HG02970 (cell line): Measurements from ENCODE around the gene PHF2.

Experiments used
- ATAC-seq: cut with Tn5 transposase; IDR thresholded peaks from one replicate; pipeline ENCODE4 v1.9.1; 2021; ENCODE audit warnings: mild to moderate bottlenecking, moderate library complexity, moderate number of reproducible peaks; ENCODE audit not compliant: unreplicated experiment, low FRiP score

The PHF2 gene

GRCh38 chr9:93622691-93623090 is 46.3 kb downstream of the PHF2 start:
- no peak for ATAC-seq

DNA sequence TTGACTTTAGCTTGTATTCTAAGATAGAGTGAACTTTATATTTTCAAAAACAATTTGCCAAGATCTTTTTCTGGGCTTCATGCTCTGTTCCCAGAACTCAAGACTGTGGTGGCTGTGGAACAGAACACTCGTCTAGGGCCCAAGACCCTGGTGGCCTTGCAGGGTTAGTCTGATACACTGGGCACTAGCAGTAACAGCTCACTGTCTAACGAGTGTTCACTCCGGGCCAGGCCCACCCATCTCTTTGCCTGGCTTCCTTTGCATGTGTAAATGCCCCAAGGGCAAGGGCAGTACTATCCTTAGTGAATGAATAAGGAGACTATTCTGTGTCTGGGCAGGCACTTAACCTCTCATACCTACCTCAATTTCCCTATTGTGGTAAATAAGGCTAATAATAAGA is 47.4 kb downstream of the PHF2 start:
- ATAC-seq: no peak

GRCh38 chr9:93624431-93624834 is 48.0 kb downstream of the PHF2 start:
- ATAC-seq: no peak

DNA sequence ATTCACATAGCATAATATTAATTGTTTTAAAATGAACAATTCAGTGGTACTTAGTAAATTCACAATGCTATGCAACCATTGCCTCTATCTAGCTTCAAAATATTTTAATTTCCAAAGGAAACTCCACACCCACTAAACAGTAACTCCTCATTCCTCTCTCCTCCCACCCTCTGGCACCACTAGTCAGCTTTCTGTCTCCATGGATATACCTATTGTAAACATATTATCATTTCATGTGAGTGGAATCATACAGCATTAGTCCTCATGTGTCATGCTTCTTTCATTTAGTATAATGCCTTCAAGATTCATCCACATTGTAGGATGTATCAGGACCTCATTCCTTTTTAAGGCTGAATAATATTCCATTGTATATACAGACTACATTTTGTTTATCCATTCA is 48.6 kb downstream of the PHF2 start:
- no peak for ATAC-seq

- no peak for ATAC-seq
Observed at GRCh38 chr9:93629920-93630319, 53.5 kb downstream of the PHF2 start.

DNA sequence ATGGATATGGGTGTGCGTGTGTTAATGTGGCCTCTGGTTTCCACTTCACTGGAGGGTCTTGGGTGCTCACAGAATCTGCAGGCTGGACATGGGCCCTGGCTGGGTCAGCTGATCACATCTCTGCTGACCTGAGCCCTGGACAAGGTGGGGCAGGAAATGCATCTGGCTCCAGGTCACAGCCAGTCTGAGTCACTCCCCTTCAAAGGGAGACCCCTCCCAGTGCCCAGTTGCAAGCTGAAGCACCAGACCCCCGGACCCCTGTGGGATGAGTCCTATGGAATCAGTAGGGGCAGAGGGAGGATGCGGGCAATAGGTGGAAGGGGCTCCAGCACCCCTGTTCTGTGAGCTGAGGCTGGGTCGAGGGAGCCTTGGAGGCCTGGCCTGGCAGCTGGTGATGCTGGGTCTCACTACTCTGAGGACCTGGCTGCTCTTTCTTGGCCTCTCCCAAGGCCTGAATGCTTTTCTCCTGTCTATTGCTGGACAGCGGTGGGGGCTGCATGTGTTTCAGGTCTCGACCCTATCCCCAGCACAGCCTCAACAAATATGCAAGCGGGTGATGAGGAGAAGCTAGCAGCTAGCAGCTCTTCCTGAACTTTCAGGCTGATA is 54.5 kb downstream of the PHF2 start:
- ATAC-seq: no peak

DNA sequence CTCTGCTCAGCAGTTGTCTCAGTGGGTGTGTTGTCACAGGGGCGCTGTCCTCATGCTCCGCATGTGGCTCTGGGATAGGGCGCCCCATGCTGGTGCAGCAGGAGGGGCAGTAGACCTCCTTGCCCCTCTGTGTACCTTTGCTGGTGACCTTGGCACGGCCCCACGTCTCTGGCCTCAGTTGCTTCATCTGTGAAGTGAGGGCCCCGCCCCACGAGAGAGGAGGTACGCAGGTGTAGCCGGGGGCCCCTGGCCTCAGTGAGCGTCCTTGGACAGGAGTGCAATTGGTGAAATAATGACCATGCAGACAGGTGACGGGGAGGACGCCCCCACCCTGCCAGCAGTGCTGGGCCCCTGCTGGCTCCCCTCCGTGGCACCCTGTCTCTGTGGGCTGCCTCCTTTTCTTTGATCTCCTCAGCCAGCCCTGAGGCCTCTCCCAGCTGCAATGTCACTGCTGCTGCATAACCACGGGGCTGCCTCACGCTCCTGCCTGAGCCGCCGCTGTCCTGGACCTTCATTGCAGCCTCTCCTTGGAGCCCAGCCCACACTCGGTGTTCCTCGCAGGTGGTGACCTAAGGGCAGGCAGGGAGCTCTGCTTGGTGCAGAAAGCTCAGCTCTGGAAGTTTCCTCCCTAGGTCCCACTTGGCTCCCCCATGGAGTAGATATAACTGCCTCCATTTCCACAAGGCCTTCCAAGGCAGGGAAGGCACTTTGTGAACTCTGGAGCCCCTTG is 57.3 kb downstream of the PHF2 start:
- no peak for ATAC-seq

- ATAC-seq: no peak
Observed at GRCh38 chr9:93634311-93635185, 58.2 kb downstream of the PHF2 start.

- no peak for ATAC-seq
Observed at GRCh38 chr9:93635186-93636107, 59.1 kb downstream of the PHF2 start.

- no peak for ATAC-seq
Observed at GRCh38 chr9:93636172-93636661, 59.8 kb downstream of the PHF2 start.

DNA sequence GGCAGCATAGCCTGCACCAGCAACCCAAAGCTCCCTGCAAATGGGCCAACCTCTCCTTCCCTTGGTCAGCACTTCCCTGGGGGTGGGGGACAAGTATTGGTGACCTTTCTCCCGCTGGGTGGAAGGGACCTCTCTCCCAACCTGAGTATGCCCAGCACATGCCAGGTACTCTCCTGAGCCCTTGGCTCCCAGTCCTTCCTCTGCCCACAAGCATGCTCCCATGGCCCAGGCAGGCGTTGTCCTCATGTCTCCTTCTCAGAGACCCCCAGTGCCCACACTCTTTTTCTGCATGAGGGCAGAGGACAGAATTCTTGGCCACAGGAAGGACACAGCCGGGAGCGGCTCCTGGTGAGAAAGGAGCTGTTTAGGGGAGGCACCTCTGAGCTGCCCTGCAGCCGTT is 60.3 kb downstream of the PHF2 start:
- ATAC-seq: no peak

GRCh38 chr9:93637886-93638285 is 61.5 kb downstream of the PHF2 start:
- ATAC-seq: no peak

DNA sequence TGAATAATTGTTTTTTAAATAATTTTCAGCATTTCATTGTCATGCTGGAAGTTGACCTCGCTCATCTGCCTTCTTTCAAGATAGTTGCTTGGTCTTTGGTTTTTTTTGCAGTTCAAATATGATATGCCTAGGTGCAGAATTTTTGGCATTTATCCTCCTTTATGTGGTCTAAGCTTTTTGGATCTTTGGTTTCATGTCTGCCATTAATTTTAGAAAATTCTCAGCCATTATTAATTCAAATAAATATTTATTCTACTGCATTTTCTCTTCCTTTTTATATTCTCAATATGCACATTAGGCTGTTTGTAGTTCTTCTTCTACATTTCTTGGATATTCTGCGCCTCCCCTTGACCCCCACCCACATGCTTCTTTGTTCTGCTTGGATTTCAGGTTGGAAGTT is 63.6 kb downstream of the PHF2 start:
- no peak for ATAC-seq

GRCh38 chr9:93642961-93643360 is 66.6 kb downstream of the PHF2 start:
- ATAC-seq: no peak

- no peak for ATAC-seq
Observed at GRCh38 chr9:93644397-93645088, 68.2 kb downstream of the PHF2 start.

GRCh38 chr9:93645149-93645889 is 68.9 kb downstream of the PHF2 start:
- ATAC-seq: no peak

GRCh38 chr9:93645921-93646639 is 69.7 kb downstream of the PHF2 start:
- no peak for ATAC-seq

- no peak for ATAC-seq
Observed at GRCh38 chr9:93646640-93647178, 70.3 kb downstream of the PHF2 start.
